Pulmonary artery endothelial cell (primary cell): Measurements from ENCODE around the gene SMNDC1. TPM values are rescaled to one million over a fixed set of nuclear protein-coding genes. Genes with fewer than 3 reads are reported as not detected.
"Not testable (repeated sequence)": the region's sequence is repeated elsewhere in the genome, so short reads cannot be mapped to it uniquely, and the experiment has no call there.

Source experiments
- DNase-seq: peaks from one replicate; pipeline ENCODE4 v3.0.0-alpha.2; 2011; ENCODE audit warnings: low read depth, low spot score
- total RNA-seq: library from RNA; depleted of rRNA; stranded (reverse); fragments of >200 nt; gene quantifications from 2 replicates; pipeline ENCODE4 v1.2.3, GENCODE V29; 2014

Gene SMNDC1
- total RNA-seq, result 6.9 and 9.0 TPM in 2 replicates

DNA sequence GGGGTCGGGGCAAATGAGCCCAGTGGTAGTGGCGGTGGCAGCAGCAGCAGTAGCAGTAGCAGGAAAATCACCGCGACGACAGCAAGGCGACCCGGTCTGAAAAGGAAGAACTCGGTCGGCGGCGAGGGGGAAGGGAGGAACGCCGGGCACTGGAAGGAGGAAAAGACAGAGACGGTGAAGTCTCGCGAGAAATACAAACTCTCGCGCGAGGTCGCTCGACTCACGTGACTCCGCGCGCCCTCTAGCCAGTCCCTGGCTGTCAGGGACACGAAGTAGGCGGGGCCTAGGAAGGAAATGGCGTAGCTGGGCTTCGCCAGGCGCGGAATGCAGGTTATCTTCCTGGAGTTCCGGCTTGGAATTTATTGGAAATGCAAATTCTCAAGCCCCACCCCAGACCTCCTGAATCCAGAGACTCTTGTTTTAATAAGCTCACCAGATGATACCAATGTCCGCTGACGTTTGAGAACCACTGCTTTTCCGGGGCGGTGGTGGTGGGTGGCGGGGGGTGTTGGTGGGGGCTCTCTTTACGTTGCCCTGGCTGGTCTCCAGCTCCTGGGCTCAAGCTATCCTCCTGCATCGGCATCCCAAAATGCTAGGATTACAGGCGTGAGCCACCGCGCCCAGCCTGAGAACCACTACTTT lies at the start of gene SMNDC1:
Gene SMNDC1, minus strand, starts transcription at position 141 of the 642 bp plus-strand sequence. CDS start 1,333 bp downstream, outside the sequence.
- DNase-seq, result peak; percentile 96

DNA sequence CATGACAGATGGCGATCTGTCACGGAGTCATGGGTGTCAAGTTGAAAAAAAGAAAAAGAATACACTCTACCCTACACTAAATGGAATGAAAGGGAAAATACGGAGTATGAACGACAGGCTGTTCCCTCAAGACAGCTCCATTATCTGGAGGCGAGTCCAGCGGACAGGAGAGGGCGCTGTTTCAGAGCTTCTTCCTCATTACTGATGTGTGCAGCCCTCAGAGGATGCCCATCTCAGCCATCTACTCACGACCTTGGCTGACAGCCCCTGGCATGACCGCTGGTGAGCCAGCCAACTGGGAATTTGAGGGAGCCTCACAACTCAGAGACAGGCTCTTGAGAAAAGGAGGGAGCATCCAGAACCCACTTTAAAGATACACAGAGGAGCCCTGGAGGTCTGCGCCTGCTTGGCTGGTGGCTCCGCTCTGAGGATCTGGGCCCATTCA lies 49.6 kb upstream of the SMNDC1 start:
- no peak for DNase-seq

DNA sequence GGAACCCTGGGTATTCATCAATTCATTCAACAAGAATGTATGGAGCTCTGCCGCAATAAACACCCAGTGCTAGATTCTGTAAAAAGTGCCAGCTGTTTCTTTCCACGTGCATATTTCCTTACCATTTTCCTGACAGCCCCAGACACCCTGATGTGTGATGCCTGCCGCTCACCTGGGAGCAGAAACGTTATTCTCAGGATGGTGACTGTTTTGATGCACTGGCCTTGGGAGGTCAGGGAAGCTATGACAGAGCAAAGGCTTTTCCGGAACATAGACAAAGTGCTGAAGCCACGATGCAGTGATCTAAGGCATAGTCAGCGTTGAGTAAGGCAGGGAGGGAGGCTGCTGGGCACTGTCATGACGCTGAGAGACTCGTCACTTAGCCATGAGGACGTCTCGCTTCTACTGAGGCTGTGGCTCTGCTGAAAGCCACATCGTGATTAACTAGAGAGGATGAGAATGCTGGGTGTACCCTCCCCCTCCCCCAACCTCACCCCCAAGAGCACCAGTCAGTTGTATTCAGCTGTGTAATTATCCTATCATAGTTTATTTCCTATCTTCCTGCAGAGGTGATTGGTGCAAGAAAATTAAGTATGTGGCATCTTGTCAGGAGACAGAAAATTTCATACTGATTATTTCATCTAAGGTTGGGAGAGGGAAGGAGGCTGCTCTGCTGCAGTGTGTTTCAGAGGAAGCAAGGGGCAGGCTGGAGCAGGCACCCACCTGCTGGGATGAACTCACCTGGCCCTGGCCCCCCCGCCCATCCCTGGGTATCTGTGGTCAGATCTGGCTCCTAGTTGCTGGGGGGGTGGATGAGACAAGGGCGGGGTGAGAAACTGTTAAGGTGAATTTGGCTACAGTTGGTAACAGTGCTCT lies 48.8 kb upstream of the SMNDC1 start:
- no peak for DNase-seq

DNA sequence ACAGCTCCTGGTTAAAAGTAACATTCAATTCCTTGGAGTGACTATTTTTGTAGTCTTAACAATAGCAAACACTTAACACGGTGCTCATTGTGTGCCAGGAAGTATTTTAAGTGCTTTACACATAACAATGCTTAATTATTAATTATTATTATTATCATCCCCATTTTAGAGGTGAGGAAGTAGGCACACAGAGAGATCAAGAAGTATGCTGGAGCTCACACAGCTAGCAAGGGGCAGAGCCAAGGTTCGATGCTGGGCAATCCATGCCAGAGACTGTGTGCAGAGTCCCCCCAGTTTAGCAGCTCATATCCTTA lies 48.2 kb upstream of the SMNDC1 start:
- DNase-seq, result no peak

DNA sequence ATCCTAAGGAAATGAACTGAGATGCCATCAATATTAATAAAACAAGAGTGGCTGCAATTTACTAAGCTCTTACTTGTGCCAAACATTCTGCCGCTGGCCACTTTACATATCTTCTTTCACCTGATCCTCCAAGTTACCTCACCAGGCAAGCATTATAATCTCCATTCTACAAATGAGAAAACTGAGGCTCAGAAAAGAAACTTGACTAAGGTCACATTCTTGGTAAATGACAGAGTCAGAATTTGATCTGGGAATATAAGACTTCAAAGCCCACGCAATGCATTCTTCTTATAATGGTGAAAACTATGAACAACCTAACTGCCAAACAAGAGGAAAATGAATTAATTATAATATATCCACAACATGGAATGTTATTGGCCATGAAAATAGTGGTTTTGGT lies 46.1 kb upstream of the SMNDC1 start:
- DNase-seq, result no peak

DNA sequence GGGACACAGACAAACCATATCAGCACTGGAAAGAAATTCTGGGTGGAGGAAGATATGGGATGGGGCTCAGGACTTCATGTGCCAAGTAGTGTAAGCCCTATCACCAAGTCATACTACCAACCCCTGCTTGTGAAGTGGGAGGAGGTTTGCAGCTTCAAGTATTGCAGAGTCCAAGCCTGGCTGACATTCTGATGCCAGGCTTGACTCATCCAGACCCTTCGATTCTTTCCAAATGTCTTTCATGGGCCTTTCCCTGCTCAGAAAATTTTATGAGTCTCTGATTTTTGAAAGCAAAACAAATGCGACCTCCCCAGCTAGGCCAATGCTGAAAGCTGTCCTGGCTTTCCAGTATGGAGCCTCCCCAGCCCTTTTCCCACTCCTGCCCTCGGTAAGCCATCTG lies 45.1 kb upstream of the SMNDC1 start:
- DNase-seq, result no peak

- no peak for DNase-seq
Measured at GRCh38 chr10:110349386-110349785, 44.7 kb upstream of the SMNDC1 start.

DNA sequence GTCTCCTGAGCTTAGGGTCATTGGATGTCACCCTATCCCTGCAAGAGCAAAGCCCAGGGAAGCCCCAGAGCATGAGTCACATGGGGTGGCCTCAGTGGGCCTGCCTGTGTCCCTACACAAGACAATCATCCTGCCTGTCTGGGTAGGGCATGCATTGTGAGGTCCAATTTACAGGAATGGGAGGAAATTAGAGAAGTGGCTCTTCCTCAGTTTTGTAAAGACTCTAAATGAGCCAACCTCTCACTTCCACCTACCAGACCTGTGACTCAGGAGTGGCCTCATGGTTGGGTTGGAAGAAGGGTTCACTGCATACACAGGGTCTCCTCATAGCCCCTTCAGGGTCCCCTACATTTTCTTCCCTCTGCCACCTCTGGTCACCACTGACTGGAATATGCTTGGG lies 43.6 kb upstream of the SMNDC1 start:
- no peak for DNase-seq

DNA sequence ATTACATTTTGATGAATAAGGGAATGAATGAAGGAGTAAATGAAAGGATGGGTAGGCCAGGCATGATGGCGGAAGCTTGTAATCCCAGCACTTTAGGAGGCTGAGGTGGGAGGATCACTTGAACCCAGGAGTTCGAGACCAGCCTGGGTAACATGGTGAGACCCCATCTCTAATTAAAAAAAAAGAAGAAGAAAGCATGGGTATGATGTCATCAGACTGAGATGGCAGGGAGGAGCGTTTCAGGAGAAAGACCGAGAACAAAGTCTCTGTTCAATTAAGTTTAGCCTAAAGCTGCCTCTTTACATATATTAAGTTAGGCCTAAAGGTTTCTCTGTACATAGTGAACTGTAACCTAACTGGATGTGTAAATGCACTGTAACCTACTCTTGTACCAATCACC lies 42.2 kb upstream of the SMNDC1 start:
- DNase-seq, result no peak

GRCh38 chr10:110345286-110345685 lies 40.6 kb upstream of the SMNDC1 start:
- no peak for DNase-seq

GRCh38 chr10:110344622-110345021 lies 39.9 kb upstream of the SMNDC1 start:
- no peak for DNase-seq

- no peak for DNase-seq
Measured at GRCh38 chr10:110343947-110344346, 39.2 kb upstream of the SMNDC1 start.

- no peak for DNase-seq
Measured at GRCh38 chr10:110340816-110341215, 36.1 kb upstream of the SMNDC1 start.

DNA sequence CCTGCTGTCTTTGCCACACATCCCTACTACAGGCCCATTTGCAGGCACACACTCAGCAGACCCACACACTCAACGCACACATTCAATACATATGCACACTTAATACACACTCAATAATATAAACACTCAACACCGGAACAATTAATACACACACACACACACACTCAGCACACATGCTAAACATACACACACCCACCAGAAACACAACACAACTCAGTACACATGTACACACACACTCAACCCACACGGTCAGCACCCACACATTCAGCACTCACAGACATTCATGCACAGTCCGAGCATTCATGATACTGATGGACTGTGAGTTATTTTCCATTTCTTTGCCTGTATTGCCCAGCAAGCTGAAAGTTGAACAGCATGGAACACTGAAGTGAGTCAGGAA lies 35.4 kb upstream of the SMNDC1 start:
- no peak for DNase-seq

DNA sequence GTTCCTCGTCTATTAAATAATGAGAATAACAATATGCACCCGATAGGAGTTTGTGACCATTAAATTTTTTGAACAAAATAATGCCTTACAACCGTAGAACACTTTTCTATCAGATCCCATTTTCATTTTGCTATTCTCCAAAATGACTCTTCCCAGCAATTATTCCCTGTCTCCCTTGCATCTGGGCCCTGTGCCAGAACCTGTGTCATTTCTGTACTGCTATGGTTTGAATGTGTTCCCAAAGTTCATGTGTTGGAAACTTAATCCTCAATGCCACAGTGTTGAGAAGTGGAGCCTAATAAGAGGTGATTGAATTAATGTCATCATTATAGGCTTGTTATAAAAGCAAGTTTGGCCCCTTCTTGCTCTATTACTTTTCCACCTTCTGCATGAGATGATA lies 33.2 kb upstream of the SMNDC1 start:
- DNase-seq, result no peak

DNA sequence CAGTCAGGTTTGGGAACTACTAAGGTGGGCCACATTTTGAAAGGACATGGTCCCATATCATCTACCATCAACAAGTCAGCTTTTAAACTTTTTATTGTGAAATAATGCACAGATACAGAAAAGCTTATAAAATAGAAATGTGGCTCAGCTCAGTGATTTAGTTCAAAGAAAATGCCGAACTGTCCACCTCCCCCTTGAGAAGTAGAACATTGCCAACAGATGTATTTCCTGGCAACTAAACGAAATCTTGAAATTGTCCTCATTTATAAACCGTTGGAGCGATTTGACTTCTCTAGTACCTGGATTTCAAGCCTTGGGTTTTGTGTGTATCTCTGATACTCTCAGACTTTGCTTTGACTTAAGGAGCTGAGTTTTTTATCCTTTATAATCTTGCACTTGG lies 32.7 kb upstream of the SMNDC1 start:
- no peak for DNase-seq

GRCh38 chr10:110336111-110336721 lies 31.5 kb upstream of the SMNDC1 start:
- peak; percentile 66 for DNase-seq

DNA sequence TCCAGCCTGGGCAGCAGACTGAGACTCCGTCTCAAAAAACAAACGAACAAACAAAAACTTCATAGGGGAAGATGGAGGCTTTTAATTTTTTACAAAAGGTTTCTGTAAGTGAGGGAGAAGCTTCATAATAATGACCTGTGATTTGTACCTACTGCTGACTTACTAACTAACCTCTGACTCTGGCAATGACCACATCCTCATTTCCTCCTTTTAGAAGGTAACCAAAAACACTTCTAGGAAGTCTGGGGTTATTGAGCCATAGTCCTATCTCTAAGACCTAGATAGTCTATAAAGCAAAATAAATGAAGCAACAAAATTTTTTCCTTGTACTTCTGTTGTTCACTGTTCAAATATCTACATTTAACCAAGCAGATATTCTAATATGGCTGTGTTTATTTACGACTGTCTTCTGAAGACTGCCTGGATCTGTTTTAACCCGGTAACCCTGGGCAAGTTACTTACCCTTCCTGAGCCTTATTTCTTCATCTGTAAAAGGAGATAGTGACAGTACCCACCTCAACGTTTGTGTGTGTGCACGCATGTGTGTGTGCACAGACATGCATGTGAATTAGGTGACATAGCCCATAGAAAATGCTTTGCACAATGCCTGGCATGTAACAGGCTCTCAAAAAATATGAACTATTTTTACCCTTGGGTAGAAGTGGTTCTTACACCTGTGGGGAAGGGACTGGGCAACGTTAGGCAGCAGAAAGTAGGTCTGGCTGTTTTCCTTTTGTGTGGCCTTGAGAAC lies 30.8 kb upstream of the SMNDC1 start:
- DNase-seq, result no peak

DNA sequence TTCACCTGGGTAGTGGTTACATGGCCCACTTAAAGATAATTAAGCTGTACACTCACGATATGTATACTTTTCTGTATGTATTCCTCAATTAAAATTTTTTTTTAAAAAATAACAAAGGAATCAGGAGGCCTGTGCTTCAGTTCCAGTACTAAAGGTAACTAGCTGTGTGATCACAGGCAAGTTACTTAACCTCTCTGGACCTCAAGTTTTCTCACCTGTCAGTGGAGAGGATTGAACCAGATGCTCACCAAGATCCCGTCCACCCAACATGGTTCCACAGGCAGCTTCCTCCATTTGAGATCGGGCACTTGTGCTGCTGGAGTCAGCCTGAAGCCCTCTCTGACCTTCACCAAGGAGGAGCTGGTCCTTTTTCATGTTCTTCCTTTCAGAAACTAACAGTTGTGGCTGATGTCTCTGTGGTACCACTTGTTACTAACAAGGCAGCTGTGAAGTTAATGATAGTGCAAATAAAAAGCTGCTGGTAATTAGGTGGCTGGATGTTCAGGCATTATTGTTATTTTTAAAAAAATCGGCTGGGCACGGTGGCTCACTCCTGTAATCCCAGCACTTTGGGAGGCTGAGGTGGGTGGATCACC lies 29.4 kb upstream of the SMNDC1 start:
- DNase-seq, result no peak

GRCh38 chr10:110331226-110331795 lies 26.6 kb upstream of the SMNDC1 start:
- DNase-seq, result not testable (repeated sequence)

DNA sequence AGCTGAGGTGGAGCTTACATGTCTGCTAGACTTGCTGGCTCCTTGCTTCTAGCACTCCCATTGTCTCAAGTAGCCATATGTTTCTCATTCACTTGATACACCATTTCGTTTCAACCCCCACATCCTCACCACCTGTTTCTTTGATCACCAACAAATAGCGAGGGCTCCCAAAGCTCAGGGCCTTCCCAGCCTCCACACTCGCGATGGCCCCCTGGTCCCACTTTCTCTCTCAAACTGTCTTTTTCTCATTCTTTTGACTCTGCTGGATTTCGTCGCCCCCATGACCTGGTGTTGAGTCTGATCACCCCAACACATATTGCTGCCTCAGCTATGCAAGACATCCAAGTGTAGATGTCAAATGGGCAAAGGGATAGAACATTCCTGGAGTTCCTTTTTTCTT lies 26.0 kb upstream of the SMNDC1 start:
- no peak for DNase-seq
